HG02798 (cell line): ENCODE data around the gene ELP1.
"Not testable (repeated sequence)": the region's sequence is repeated elsewhere in the genome, so short reads cannot be mapped to it uniquely, and the experiment has no call there.

Experiments used
- ATAC-seq: cut with Tn5 transposase; IDR thresholded peaks from one replicate; pipeline ENCODE4 v1.9.1; 2021; ENCODE audit warnings: mild to moderate bottlenecking; ENCODE audit not compliant: unreplicated experiment, poor library complexity

The ELP1 gene

GRCh38 chr9:108934323-108934893 lies 484 bp upstream of the ELP1 start, which contains the start of gene ABITRAM:
ABITRAM (plus strand) TSS chr9:108934400; CDS start chr9:108934487, 87 bp downstream.
- ATAC-seq: peak; percentile 90

DNA sequence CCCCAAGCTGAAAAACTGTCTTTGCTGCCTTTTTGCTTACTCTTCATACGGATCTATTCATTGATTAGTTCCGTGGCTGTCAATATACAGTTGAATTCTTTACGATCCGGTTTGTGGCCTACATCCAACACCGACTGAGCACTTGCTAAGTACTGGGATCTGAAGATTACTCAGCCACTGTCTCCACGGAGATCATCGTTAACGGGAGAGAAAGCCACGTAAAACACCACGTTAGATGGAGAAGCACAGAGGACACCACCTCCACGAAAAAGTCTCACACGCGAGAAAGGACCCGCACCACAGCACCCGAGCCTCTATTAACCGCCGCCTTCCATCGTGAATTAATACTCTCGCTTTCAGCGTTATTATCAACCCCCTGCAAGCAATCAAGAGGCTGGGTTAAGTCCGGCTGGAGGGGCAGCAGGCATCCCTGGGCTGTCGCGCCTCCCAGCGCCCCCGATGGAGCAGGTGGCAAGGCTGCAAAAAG lies 650 bp downstream of the ELP1 start:
- no peak for ATAC-seq

- no peak for ATAC-seq
These were observed 5.5 kb downstream of the ELP1 start for GRCh38 chr9:108928386-108928785.

DNA sequence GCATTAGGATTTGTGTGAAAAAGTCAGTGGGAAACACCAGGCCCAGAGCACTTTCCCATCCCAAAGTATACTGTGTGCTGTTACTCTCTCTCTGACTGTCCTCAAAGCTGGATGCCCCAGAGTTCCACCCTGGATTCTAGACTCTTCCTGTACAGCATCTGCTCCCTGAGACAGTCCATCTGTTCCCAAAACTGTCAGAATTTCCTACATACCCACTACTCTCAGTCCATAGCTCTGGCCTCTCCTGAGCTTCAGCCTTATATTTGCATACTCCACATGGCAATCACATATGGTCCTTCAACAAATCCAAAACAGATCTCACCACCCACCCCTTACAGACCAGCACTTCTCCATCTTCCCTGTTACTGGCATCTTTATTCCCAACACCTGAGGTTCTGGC lies 9.5 kb downstream of the ELP1 start:
- no peak for ATAC-seq

- no peak for ATAC-seq
These were observed 12.7 kb downstream of the ELP1 start for GRCh38 chr9:108921200-108921599.

DNA sequence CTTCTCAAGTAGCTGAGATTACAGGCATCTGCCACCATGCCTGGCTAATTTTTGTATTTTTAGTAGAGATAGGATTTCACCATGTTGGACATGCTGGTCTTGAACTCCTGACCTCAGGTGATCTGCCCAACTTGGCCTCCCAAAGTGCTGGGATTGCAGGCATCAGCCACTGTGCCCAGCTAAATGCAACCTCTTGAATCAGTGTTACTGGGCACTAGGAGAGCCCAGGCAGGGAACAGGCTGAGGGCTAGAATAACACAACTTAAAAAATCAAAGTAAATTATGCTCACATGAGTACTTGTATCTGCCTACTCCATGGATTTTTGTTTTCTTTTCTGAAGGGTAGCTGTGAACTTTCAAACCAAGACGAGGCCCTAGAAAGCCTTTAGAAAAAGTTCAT lies 13.5 kb downstream of the ELP1 start:
- not testable (repeated sequence) for ATAC-seq

- ATAC-seq: no peak
These were observed 14.4 kb downstream of the ELP1 start for GRCh38 chr9:108919517-108919916.

DNA sequence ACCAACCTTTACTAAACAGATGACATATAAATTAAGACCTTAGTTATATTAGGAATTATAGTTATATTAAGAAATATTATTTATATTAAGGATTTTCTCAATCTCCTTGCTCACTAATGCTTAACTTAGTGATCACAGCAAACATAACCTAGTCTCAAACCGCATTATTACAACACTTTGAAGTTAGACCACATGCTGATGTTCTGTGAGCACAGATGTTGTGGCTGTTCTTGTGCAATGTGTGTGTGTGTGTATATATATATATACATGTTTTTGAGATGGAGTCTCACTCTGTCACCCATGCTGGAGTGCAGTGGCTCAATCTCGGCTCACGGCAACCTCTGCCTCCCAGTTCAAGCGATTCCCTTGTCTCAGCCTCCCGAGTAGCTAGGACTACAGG lies 20.5 kb downstream of the ELP1 start:
- ATAC-seq: no peak

DNA sequence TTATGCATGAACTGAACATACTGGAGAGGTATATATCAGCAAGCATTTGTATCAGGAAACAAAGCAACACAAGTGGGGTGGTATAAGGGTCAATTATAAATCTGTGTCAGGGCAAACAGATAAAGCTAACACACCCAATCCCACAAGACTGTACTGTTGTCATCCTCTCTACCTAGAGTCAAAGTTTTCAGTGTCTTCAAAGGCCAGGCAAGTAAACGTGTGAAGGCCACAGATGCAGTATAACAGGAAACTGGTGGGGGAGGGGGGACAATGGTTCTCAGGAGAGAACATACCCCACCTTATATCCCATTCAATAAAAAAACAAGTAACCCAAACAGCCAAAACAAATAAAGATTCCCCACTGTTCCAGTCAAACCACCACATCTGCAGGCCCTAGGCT lies 22.1 kb downstream of the ELP1 start:
- no peak for ATAC-seq

DNA sequence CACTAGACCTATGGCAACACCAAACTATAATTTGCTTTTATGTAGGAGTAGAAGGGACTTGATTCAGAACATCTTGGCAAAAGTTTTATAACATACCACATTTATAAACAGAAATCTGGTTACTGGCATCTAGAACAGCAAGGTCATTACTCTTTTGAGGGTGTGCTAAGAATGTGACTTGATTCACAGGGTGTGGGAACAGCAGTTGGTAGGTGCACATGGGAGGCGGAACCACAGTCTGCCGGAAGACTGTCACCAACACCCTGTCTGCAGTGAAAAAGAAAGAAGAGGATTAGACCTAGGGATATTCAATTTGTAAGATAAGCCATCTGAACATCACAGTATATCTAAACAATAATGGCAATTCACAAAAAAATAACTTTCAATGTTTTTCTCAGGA lies 23.0 kb downstream of the ELP1 start:
- ATAC-seq: no peak

DNA sequence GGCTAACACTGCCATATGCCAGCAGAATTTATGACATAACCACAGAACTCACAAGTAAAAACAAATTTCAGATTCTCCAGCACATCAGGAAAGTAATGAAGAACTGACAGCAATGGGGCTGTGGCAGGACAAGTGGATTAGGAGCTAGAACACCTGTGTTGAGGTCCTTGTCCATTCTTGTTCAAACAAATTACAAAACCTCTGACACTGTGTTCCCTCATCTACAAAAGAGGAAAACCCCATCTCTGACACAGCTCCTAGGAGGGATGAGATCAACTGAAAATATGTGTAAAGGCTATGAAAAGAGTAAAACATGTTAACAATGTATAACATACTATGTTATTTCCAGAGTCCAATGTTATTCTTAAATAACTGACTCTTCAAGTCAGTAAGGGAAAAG lies 23.5 kb downstream of the ELP1 start:
- ATAC-seq: no peak

GRCh38 chr9:108905494-108905893 lies 28.4 kb downstream of the ELP1 start:
- ATAC-seq: no peak

GRCh38 chr9:108904161-108904560 lies 29.8 kb downstream of the ELP1 start:
- no peak for ATAC-seq

DNA sequence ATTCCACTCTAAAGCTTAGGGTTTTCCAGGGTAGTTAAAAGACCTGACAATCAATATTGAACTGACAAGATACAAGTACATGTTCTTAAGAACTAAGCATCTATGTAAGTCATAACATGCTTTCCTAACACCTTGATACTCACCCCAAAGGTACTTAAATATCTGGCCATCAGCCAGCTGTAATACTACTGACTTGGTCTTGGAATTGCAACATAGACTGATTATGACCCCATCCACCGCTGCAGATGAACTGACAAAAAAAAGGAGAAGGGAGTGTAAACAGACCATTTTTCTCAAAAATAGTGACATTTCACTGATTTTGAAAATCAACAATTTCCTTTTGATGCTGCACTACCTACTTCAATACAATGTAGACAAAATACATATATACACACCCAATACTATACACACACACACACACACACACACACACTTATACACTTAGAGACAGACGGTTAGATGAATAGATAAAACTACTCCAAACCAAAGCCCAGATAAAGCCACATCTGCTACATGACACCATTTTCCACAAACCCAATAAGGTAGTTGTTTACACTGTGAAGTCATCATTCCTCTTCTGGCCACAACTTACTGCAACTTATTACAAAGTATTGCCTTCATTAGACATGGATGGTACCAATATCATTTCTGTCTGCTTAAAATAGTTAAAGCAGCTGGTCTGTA lies 30.4 kb downstream of the ELP1 start:
- no peak for ATAC-seq

- ATAC-seq: no peak
These were observed 33.7 kb downstream of the ELP1 start for GRCh38 chr9:108900176-108900575.

DNA sequence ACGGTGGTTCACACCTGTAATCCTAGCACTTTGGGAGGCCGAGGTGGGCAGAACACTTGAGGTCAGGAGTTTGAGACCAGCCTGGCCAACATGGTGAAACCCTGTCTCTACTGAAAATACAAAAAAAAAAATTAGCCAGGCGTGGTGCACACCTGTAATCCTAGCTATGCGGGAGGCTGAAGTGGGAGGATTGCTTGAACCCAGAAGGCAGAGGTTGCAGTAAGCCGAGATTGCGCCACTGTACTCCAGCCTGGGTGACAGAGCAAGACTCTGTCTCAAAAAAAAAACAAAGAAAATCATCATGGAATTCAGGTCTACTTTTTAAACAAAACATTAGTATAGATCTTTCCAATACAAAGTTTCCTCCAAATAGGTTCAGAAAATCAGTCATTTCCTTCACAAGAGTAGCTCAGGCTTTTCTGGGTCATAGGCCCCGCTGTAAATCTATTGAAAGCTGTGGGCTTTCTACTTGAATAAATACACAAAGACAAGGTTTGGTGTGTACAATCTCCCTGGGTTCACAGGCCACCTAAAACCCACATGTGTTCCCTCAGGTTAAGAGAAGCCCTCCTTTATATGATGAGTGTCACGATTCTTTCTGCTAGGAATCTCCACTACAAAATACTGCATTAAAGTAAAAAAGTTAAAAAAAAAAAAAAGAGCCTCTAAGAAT lies 34.8 kb downstream of the ELP1 start:
- ATAC-seq: not testable (repeated sequence)

- no peak for ATAC-seq
These were observed 36.4 kb downstream of the ELP1 start for GRCh38 chr9:108897324-108898096.

GRCh38 chr9:108894225-108894997 lies 39.5 kb downstream of the ELP1 start:
- no peak for ATAC-seq

GRCh38 chr9:108889649-108890067 lies 44.3 kb downstream of the ELP1 start:
- ATAC-seq: no peak
